Neuronal stem cell (in vitro differentiated cells): ENCODE measurements around the gene STOX2.

Source experiments
- DNase-seq: peaks from one replicate; pipeline ENCODE4 v3.0.0-alpha.2; 2013; ENCODE audit warnings: low spot score
- H2AFZ ChIP-seq: one replicate; pipeline ENCODE4 v1.6.1; 2013; ENCODE audit warnings: mild to moderate bottlenecking, low read length, inconsistent platforms
- H2AK5ac ChIP-seq: 2 replicates; pipeline ENCODE4 v1.6.1; 2013; ENCODE audit warnings: low read depth, mild to moderate bottlenecking, inconsistent platforms, low read length, moderate library complexity, mixed read lengths
- H2BK120ac ChIP-seq: 2 replicates; pipeline ENCODE4 v1.6.1; 2013; ENCODE audit warnings: low read depth, mild to moderate bottlenecking, inconsistent platforms, low read length, moderate library complexity, mixed read lengths
- H2BK12ac ChIP-seq: one replicate; pipeline ENCODE4 v1.6.1; 2013; ENCODE audit warnings: low read length, inconsistent platforms
- H2BK15ac ChIP-seq: 2 replicates; pipeline ENCODE4 v1.6.1; 2013; ENCODE audit warnings: mild to moderate bottlenecking, low read length, inconsistent platforms, mixed read lengths
- H2BK5ac ChIP-seq: one replicate; pipeline ENCODE4 v1.6.1; 2013; ENCODE audit warnings: inconsistent platforms, mild to moderate bottlenecking, low read length, moderate library complexity
- H3K14ac ChIP-seq: one replicate; pipeline ENCODE4 v1.6.1; 2013; ENCODE audit warnings: low read length, inconsistent platforms
- H3K18ac ChIP-seq: 2 replicates; pipeline ENCODE4 v1.6.1; 2013; ENCODE audit warnings: low read length, inconsistent platforms
- H3K23ac ChIP-seq: 2 replicates; pipeline ENCODE4 v1.6.1; 2013; ENCODE audit warnings: low read depth, mild to moderate bottlenecking, mixed read lengths, low read length, inconsistent platforms; ENCODE audit not compliant: poor library complexity
- H3K27ac ChIP-seq: replicated peaks from 3 replicates; pipeline ENCODE4 v1.5.1; 2013; ENCODE audit warnings: low read length, inconsistent platforms
- H3K27me3 ChIP-seq, 3 experiments: 2 replicates each; pipeline ENCODE4 v1.6.1; 2013; ENCODE audit warnings: low read length in 3 of 3, mild to moderate bottlenecking in 2 of 3, inconsistent platforms in 1 of 3, low read depth in 1 of 3, mixed read lengths in 1 of 3, moderate library complexity in 1 of 3; ENCODE audit not compliant: control insufficient read depth in 3 of 3, insufficient read depth in 3 of 3
- H3K36me3 ChIP-seq, 2 donors: replicated peaks in 1 of 2; 2 replicates each; pipeline ENCODE4 v1.6.1; 2013; ENCODE audit warnings: low read length in 2 of 2; ENCODE audit not compliant: control insufficient read depth in 2 of 2, insufficient read depth in 2 of 2
- H3K4ac ChIP-seq: 2 replicates; pipeline ENCODE4 v1.6.1; 2013; ENCODE audit warnings: inconsistent platforms, mild to moderate bottlenecking, low read length, moderate library complexity
- H3K4me1 ChIP-seq, 2 donors: 1 replicate in 1 of 2; 2 replicates in 1 of 2; pipeline ENCODE4 v1.6.1; 2013; ENCODE audit warnings: low read length in 2 of 2, low read depth in 1 of 2; ENCODE audit not compliant: control insufficient read depth in 2 of 2, insufficient read depth in 1 of 2
- H3K4me2 ChIP-seq: one replicate; pipeline ENCODE4 v1.6.1; 2013; ENCODE audit warnings: mild to moderate bottlenecking, low read length, inconsistent platforms; ENCODE audit not compliant: insufficient read depth, poor library complexity, severe bottlenecking
- H3K4me3 ChIP-seq, 2 donors: 2 replicates each; pipeline ENCODE4 v1.5.1; 2013; ENCODE audit warnings: low read length in 2 of 2, mild to moderate bottlenecking in 2 of 2, inconsistent platforms in 1 of 2, moderate library complexity in 1 of 2
- H3K79me1 ChIP-seq: one replicate; pipeline ENCODE4 v1.6.1; 2013; ENCODE audit warnings: low read depth, mild to moderate bottlenecking, inconsistent platforms, low read length, moderate library complexity
- H3K9ac ChIP-seq: one replicate; pipeline ENCODE4 v1.6.1; 2013; ENCODE audit warnings: mild to moderate bottlenecking, low read depth, low read length, inconsistent platforms; ENCODE audit not compliant: poor library complexity
- H3K9me3 ChIP-seq, 2 donors: replicated peaks in 1 of 2; 2 replicates each; pipeline versions ENCODE3 to v1.6.1; 2013; ENCODE audit warnings: low read length in 2 of 2, mild to moderate bottlenecking in 2 of 2, inconsistent platforms in 1 of 2, low read depth in 1 of 2, mixed read lengths in 1 of 2, moderate library complexity in 1 of 2; ENCODE audit not compliant: control insufficient read depth in 2 of 2, insufficient read depth in 1 of 2
- H4K8ac ChIP-seq: one replicate; pipeline ENCODE4 v1.6.1; 2013; ENCODE audit warnings: low read depth, mild to moderate bottlenecking, inconsistent platforms, low read length, moderate library complexity
- H4K91ac ChIP-seq: one replicate; pipeline ENCODE4 v1.6.1; 2013; ENCODE audit warnings: low read length, low read depth, mild to moderate bottlenecking, inconsistent platforms; ENCODE audit not compliant: poor library complexity
- WGBS, 2 donors: extraction: QIAGEN DNeasy Blood & Tissue Kit; methylation state at CpG; one replicate each; pipeline ENCODE4 v1.1.7; 2013; ENCODE audit warnings: missing lambda C conversion rate in 2 of 2, mixed read lengths in 1 of 2; ENCODE audit not compliant: insufficient read length in 2 of 2, insufficient replicate concordance in 1 of 2; ENCODE audit errors: extremely low coverage in 2 of 2; 5-methylcytosine and 5-hydroxymethylcytosine counted together

Gene STOX2

DNA sequence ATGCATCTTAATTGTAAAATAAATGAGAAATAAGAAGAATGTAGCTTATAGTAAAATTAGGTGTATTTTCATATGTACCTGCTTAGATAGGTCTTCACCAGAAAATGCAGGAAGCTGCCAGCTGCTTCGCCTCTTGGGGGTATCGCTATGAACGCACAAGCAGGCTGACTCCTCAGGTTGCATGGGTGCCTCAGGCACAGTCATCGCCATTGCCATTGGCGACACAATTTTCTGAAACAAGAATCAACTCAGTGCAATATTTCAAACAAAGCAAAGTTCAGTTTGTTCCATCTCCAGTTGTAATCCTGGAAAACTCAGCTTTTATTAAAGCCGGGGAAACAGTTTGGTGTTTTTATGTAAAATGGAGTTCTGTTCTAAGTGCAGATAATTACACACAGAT lies 29.7 kb downstream of the STOX2 start:
- Histone ChIP-seq H3K4me1 (peaks cover 0 to 13% of the 10 kb centered on the region in 2 donors), H3K9ac (no peak overlapping the region), H3K4me2 (no peak overlapping the region), H3K4me3 (no peak overlapping the region), H3K9me3 (no peaks in the 10 kb centered on the region), H2BK15ac (no peak overlapping the region), H3K18ac (no peak overlapping the region), H2AK5ac (no peak overlapping the region), H3K27ac (no peak overlapping the region), H2BK12ac (no peak overlapping the region), H3K27me3 (no peaks in the 10 kb centered on the region), H3K36me3 (peaks cover 0 to 3% of the 10 kb centered on the region in 2 donors), H2BK120ac (no peak overlapping the region), H4K91ac (no peak overlapping the region), H3K79me1 (no peaks in the 10 kb centered on the region), H4K8ac (no peak overlapping the region), H2BK5ac (no peak overlapping the region), H3K4ac (no peak overlapping the region), H3K23ac (no peak overlapping the region), H3K14ac (no peak overlapping the region), H2AFZ (no peak overlapping the region)
- no peak for DNase-seq
- WGBS, 2 donors: no CpG with 5 or more reads among the region's 6 CpGs

DNA sequence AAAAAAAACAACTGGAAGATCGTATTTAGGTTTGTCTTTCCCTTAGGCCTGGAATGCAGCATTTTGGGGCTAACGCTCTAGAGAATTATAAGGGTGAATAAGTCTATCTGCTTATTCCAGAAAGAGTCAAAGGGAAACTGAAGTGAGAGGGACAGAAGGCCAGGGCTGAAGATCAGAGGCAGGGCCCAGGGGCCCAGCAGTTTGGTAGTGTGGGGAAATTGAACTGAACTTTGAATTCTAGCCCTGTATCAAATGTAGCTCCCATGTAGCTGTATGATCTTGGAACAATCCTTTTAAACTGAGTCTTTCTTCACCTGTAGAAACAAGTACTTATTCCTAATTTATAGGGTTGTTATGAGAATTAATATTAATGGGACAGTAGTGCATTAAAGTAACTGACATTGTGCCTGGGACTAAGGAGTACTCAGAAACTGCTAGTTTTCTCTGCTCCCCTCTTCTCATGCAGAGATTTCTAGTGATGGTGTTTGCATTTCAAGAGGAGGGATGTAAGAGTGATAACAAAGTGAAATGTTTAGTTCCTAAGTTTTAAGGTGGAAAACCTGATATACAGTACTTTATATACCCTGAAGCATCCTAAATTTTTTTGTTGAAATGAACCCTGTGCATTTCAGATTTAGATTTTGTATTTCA lies 30.4 kb downstream of the STOX2 start:
- H2BK5ac ChIP-seq: no peak overlapping the region
- H3K4me2 ChIP-seq: no peak overlapping the region
- no peak overlapping the region for H3K4me3 ChIP-seq
- no peak overlapping the region for H2BK15ac ChIP-seq
- no peaks in the 10 kb centered on the region for H3K79me1 ChIP-seq
- H3K4me1 ChIP-seq: peaks cover 0 to 13% of the 10 kb centered on the region in 2 donors
- H3K14ac ChIP-seq: no peak overlapping the region
- no peak overlapping the region for H3K27ac ChIP-seq
- no peak overlapping the region for H3K4ac ChIP-seq
- no peak overlapping the region for H2BK120ac ChIP-seq
- H2AK5ac ChIP-seq: no peak overlapping the region
- WGBS, 2 donors: no CpG with 5 or more reads among the region's 2 CpGs
- no peak overlapping the region for H3K9ac ChIP-seq
- no peak overlapping the region for H2AFZ ChIP-seq
- no peaks in the 10 kb centered on the region for H3K9me3 ChIP-seq
- H3K36me3 ChIP-seq: peaks cover 0 to 8% of the 10 kb centered on the region in 2 donors
- no peak overlapping the region for H4K91ac ChIP-seq
- H4K8ac ChIP-seq: no peak overlapping the region
- H3K27me3 ChIP-seq: no peaks in the 10 kb centered on the region
- no peak overlapping the region for H3K18ac ChIP-seq
- no peak overlapping the region for H3K23ac ChIP-seq
- H2BK12ac ChIP-seq: no peak overlapping the region
- no peak for DNase-seq

DNA sequence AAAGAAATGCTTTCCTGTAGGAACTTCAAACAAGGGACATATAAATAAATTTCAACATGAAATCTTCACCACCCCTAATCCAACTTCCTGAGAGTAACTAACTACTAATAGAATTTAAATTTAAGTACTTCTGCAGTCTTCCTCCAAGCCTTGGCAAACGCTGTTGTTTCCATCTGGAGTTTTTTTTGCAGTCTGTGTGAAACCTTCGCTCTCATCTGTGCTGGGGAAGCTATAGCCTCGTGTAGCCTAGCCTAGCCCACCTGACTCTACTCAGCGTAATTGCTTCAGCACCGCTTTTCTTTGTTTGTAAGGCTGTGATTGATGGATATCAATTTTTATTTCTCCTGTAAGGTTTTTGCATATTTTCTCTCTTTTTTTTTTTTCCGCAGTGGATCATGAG lies 30.9 kb downstream of the STOX2 start:
- Histone ChIP-seq H3K9ac (no peak overlapping the region), H2AFZ (no peak overlapping the region), H2AK5ac (no peak overlapping the region), H3K9me3 (no peaks in the 10 kb centered on the region), H3K79me1 (no peaks in the 10 kb centered on the region), H2BK5ac (no peak overlapping the region), H3K4me2 (no peak overlapping the region), H3K14ac (no peak overlapping the region), H3K18ac (no peak overlapping the region), H3K36me3 (peaks cover 0 to 8% of the 10 kb centered on the region in 2 donors), H2BK120ac (no peak overlapping the region), H3K4me1 (peaks cover 0 to 13% of the 10 kb centered on the region in 2 donors), H3K4ac (no peak overlapping the region), H3K27me3 (no peaks in the 10 kb centered on the region), H3K4me3 (no peak overlapping the region), H2BK12ac (no peak overlapping the region), H4K8ac (no peak overlapping the region), H2BK15ac (no peak overlapping the region), H3K27ac (no peak overlapping the region), H3K23ac (no peak overlapping the region), H4K91ac (no peak overlapping the region)
- no CpG with 5 or more reads among the region's 6 CpGs for WGBS, 2 donors
- DNase-seq: no peak

DNA sequence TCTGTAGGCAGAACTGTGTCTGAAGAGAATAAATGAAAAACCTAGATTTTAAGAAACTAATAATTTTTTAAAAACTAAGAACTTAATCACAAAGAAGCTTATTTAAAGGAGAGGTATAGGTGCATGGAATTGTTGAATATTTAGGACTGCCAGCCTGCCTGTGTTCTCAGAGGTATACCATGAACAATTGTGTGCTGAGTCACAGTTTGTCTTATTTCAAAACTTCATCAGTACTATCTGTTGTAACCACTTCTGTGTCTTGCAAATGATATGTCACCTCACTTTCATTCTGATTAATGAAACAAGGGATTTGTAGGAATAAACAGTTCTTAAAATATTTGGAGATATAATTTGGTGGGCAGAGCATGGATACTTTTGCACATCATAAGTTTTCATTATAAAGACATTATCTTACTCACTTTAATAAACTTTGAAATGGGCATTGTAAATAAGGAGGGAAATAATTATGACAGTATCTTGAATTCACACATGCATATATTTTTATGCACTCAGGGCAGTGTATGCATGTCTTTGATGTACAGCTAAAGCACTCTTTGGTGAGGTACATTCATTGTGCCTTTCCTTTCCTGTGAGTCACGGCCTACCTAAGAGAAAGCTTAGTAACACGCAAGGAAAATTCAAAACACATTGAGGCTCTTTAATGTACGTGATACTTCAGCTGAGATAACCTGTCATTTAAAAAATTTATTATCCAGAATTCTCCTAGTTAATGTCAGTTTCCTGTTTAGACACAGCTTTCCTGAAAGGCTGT lies 31.7 kb downstream of the STOX2 start:
- H2BK5ac ChIP-seq: no peak overlapping the region
- no peak overlapping the region for H2BK15ac ChIP-seq
- no peak overlapping the region for H3K27ac ChIP-seq
- no peak overlapping the region for H3K14ac ChIP-seq
- H3K79me1 ChIP-seq: no peaks in the 10 kb centered on the region
- H3K23ac ChIP-seq: no peak overlapping the region
- no peak overlapping the region for H3K9ac ChIP-seq
- no peaks in the 10 kb centered on the region for H3K9me3 ChIP-seq
- H3K4me3 ChIP-seq: no peak overlapping the region
- no peak overlapping the region for H3K4ac ChIP-seq
- no peak overlapping the region for H4K8ac ChIP-seq
- no peak overlapping the region for H2AK5ac ChIP-seq
- peaks cover 0 to 13% of the 10 kb centered on the region in 2 donors for H3K4me1 ChIP-seq
- no peak for DNase-seq
- H3K27me3 ChIP-seq: no peaks in the 10 kb centered on the region
- no peak overlapping the region for H3K18ac ChIP-seq
- H2AFZ ChIP-seq: no peak overlapping the region
- H3K36me3 ChIP-seq: peaks cover 0 to 8% of the 10 kb centered on the region in 2 donors
- WGBS, 2 donors: no CpG with 5 or more reads among the region's 3 CpGs
- no peak overlapping the region for H3K4me2 ChIP-seq
- H4K91ac ChIP-seq: no peak overlapping the region
- no peak overlapping the region for H2BK12ac ChIP-seq
- H2BK120ac ChIP-seq: no peak overlapping the region
